IgD-negative memory B cell (primary cell): ENCODE data around the gene CST11. TPM values are rescaled to one million over a fixed set of nuclear protein-coding genes. Genes with fewer than 3 reads are reported as not detected.
"Not testable (repeated sequence)": the region's sequence is repeated elsewhere in the genome, so short reads cannot be mapped to it uniquely, and the experiment has no call there.

ENCODE experiments used
- H3K27ac Mint-ChIP-seq, 3 donors: one replicate each; pipeline ENCODE4 v1.8.0; 2020 to 2022; ENCODE audit warnings: mild to moderate bottlenecking in 3 of 3, mixed read lengths in 3 of 3, moderate library complexity in 1 of 3
- H3K27me3 Mint-ChIP-seq: one replicate; pipeline ENCODE4 v1.8.0; 2021; ENCODE audit warnings: mixed read lengths
- H3K36me3 Mint-ChIP-seq: one replicate; pipeline ENCODE4 v1.8.0; 2020; ENCODE audit warnings: mild to moderate bottlenecking, mixed read lengths
- H3K4me1 Mint-ChIP-seq, 3 donors: one replicate each; pipeline ENCODE4 v1.8.0; 2020 to 2022; ENCODE audit warnings: mixed read lengths in 3 of 3, mild to moderate bottlenecking in 1 of 3
- H3K4me3 Mint-ChIP-seq, 4 donors: one replicate each; pipeline ENCODE4 v1.8.0; 2020 to 2022; ENCODE audit warnings: mild to moderate bottlenecking in 4 of 4, mixed read lengths in 4 of 4, moderate library complexity in 3 of 4
- H3K9me3 Mint-ChIP-seq, 3 donors: one replicate each; pipeline ENCODE4 v1.8.0; 2020 to 2021; ENCODE audit warnings: mixed read lengths in 3 of 3, mild to moderate bottlenecking in 1 of 3
- polyA plus RNA-seq: library from polyadenylated mRNA; unstranded; fragments of 300-500 nt; fragmentation: Illumina TruSeq; gene quantifications from one replicate; pipeline ENCODE4 v1.2.3, GENCODE V29; 2021

CST11 gene
- polyA plus RNA-seq, 1 donor from 2014 or later, result not detected

DNA sequence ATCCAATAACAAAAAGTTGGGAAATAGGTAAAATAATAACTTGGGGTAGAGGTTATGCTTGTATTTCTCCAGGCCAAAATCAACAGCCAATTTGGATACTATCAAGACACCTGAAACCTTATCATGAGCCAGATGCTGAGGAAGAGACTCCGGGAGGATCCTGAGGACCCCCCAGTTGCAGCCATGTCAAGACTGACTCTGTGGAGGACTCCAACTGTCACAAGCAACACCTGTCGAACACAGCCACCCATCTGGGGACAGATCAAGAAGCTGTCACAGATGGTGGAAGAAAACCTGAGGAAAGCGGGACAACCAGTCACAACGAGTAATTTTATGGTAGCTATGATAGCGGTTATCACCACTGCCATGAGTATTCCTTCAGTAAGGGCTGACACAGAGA, 19.6 kb upstream of the CST11 start:
- not testable (repeated sequence) for H3K27ac Mint-ChIP-seq, H3K4me1 Mint-ChIP-seq, H3K27me3 Mint-ChIP-seq, H3K4me3 Mint-ChIP-seq, H3K36me3 Mint-ChIP-seq
- H3K9me3 Mint-ChIP-seq, result peaks cover 2 to 10% (median 3%) of the 10 kb centered on the region in 3 donors

- Mint-ChIP-seq H3K27ac (peak overlapping the region in 1 of 3 donors; percentile 31), H3K9me3 (peaks cover 11 to 27% (median 13%) of the 10 kb centered on the region in 3 donors)
- H3K27me3 Mint-ChIP-seq, H3K36me3 Mint-ChIP-seq, H3K4me1 Mint-ChIP-seq, H3K4me3 Mint-ChIP-seq: not testable (repeated sequence)
Observed at GRCh38 chr20:23466961-23467360, 14.3 kb upstream of the CST11 start.

GRCh38 chr20:23461180-23461579, 8.5 kb upstream of the CST11 start:
- peaks cover 6 to 8% (median 6%) of the 10 kb centered on the region in 3 donors for H3K9me3 Mint-ChIP-seq

GRCh38 chr20:23459461-23460150, 6.9 kb upstream of the CST11 start:
- Mint-ChIP-seq H3K9me3 (peaks cover 0 to 8% (median 3%) of the 10 kb centered on the region in 3 donors), H3K36me3 (peaks cover 5% of the 10 kb centered on the region), H3K27ac (peak overlapping the region in 1 of 3 donors; percentile 57), H3K27me3 (peaks cover 12% of the 10 kb centered on the region), H3K4me1 (peaks cover 0 to 3% (median 0%) of the 10 kb centered on the region in 3 donors), H3K4me3 (no peak overlapping the region)

More at GRCh38 chr20:23461180-23461579, 8.5 kb upstream of the CST11 start:
- H3K27me3 Mint-ChIP-seq, result peaks cover 12% of the 10 kb centered on the region
- no peak overlapping the region for H3K4me3 Mint-ChIP-seq
- peaks cover 2% of the 10 kb centered on the region for H3K36me3 Mint-ChIP-seq
- no peaks in the 10 kb centered on the region for H3K4me1 Mint-ChIP-seq
- no peak overlapping the region for H3K27ac Mint-ChIP-seq

- H3K9me3 Mint-ChIP-seq, result peaks cover 0 to 1% (median 0%) of the 10 kb centered on the region in 3 donors
- H3K4me1 Mint-ChIP-seq, result peaks cover 0 to 3% (median 0%) of the 10 kb centered on the region in 3 donors
- H3K4me3 Mint-ChIP-seq, result peak overlapping the region in 1 of 4 donors; percentile 25
- H3K27ac Mint-ChIP-seq, result no peak overlapping the region
- H3K36me3 Mint-ChIP-seq, result peaks cover 2% of the 10 kb centered on the region
- peaks cover 9% of the 10 kb centered on the region for H3K27me3 Mint-ChIP-seq
Observed at GRCh38 chr20:23456873-23457272, 4.2 kb upstream of the CST11 start.

GRCh38 chr20:23456409-23456808, 3.7 kb upstream of the CST11 start:
- Mint-ChIP-seq H3K36me3 (peaks cover 2% of the 10 kb centered on the region), H3K27me3 (peaks cover 9% of the 10 kb centered on the region), H3K9me3 (no peaks in the 10 kb centered on the region), H3K27ac (peak overlapping the region in 1 of 3 donors; percentile 17), H3K4me3 (peak overlapping the region in 1 of 4 donors; percentile 43), H3K4me1 (peaks cover 0 to 3% (median 0%) of the 10 kb centered on the region in 3 donors)

GRCh38 chr20:23455639-23456038, 3.0 kb upstream of the CST11 start:
- Mint-ChIP-seq H3K27me3 (peaks cover 9% of the 10 kb centered on the region), H3K36me3 (peaks cover 2% of the 10 kb centered on the region), H3K9me3 (no peaks in the 10 kb centered on the region), H3K27ac (no peak overlapping the region), H3K4me3 (no peak overlapping the region), H3K4me1 (peaks cover 0 to 3% (median 0%) of the 10 kb centered on the region in 3 donors)

DNA sequence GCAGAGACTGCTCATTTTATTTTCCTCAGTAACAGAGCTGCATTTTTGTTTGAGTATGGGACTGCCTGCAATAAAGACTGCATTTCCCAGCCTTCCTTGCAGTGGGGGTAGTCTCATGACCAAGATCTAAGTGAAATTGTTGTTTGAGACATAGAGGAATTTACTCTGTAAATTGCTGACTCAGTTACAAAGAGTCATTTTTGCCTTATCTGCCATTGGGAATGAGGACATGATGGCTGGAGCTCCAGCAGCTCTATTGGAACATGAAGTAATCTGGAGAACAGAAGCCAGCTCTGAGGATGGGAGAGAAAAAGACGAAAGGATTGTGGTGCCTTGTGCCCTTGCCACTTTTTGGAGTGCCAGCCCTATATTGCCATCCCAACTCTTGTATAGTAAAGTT, 2.1 kb upstream of the CST11 start:
- Mint-ChIP-seq H3K27me3 (peaks cover 9% of the 10 kb centered on the region), H3K9me3 (no peaks in the 10 kb centered on the region), H3K27ac (peak overlapping the region in 1 of 3 donors; percentile 7), H3K4me3 (no peak overlapping the region), H3K36me3 (peaks cover 2% of the 10 kb centered on the region), H3K4me1 (peaks cover 0 to 3% (median 0%) of the 10 kb centered on the region in 3 donors)

GRCh38 chr20:23453549-23454543, 1.2 kb upstream of the CST11 start:
- Mint-ChIP-seq H3K27me3 (peaks cover 6% of the 10 kb centered on the region), H3K9me3 (no peaks in the 10 kb centered on the region), H3K4me3 (no peak overlapping the region), H3K27ac (no peak overlapping the region), H3K4me1 (peaks cover 0 to 3% (median 0%) of the 10 kb centered on the region in 3 donors), H3K36me3 (peaks cover 2% of the 10 kb centered on the region)

DNA sequence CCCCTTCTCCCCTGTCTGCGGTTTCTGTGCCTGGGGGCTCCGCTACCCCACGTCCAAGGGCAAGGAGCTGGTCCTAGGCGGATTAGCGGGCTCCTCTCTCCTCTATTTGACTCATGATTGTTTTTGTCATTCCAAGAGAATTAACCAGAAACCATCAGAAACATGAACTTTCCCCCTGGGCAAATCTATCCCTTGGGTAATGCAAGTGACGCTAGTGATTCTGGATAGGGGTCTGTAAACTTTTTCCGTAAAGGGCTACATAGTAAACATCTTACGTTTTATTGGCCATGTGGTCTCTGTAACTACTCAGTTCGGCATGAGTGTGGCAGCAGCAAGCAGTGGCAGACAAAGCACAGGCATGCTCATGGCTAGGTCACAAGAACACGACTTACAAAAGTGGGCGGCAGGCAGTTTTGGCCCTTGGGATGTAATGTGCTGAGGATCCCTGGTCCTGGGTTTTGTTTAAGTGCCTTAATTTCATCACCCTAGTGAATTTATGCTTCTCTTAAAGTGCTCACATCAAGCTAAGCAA, 654 bp downstream of the CST11 start:
- Mint-ChIP-seq H3K4me3 (no peak overlapping the region), H3K27ac (no peak overlapping the region)

DNA sequence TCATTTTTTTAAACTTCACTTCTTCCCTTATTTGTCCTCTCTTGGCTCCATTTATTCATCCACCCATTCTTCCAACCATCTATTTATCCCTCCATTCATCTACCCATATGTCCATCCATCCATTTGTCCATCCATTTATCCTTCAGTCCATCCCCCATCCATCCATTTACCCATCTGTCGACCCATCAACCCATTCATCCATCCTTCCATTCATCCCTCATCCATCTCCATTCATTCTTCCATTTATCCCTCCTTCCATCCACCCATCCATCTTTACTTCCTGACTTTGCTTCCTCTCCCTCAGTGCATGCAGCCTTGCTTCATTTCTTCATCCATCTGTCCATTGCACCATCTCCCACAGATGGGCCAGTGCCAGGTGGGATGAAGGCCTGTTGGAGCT, 1.8 kb downstream of the CST11 start:
- no peaks in the 10 kb centered on the region for H3K27me3 Mint-ChIP-seq
- no peaks in the 10 kb centered on the region for H3K9me3 Mint-ChIP-seq
- no peak overlapping the region for H3K4me3 Mint-ChIP-seq
- peaks cover 2% of the 10 kb centered on the region for H3K36me3 Mint-ChIP-seq
- H3K4me1 Mint-ChIP-seq, result peaks cover 0 to 1% (median 0%) of the 10 kb centered on the region in 3 donors
- H3K27ac Mint-ChIP-seq, result no peak overlapping the region

More for the DNA sequence above, 654 bp downstream of the CST11 start:
- Mint-ChIP-seq H3K4me1 (peaks cover 0 to 3% (median 0%) of the 10 kb centered on the region in 3 donors), H3K27me3 (peaks cover 2% of the 10 kb centered on the region), H3K9me3 (no peaks in the 10 kb centered on the region), H3K36me3 (peaks cover 2% of the 10 kb centered on the region)

DNA sequence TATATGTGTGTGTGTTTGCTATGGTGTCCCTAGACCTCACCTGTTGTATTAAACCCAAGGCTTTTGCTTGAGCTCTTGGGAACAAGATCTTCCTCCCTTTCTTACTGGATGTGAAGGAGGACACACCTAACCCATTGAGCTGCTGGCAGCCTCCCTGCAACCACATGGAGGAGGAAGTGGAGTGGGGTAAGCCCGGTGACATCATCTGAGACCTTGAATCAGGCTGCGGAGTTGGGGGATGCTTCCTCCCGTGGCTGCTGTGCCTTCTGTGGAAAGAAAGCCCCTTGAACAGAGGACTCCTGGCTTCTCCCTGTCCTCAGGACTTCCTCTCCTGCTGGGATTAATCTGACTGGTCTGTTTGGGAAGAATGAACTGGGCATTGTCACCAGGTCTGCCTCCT, 3.3 kb downstream of the CST11 start:
- Mint-ChIP-seq H3K27ac (no peak overlapping the region), H3K9me3 (no peaks in the 10 kb centered on the region), H3K4me3 (no peak overlapping the region), H3K4me1 (no peaks in the 10 kb centered on the region), H3K27me3 (no peaks in the 10 kb centered on the region), H3K36me3 (no peaks in the 10 kb centered on the region)

DNA sequence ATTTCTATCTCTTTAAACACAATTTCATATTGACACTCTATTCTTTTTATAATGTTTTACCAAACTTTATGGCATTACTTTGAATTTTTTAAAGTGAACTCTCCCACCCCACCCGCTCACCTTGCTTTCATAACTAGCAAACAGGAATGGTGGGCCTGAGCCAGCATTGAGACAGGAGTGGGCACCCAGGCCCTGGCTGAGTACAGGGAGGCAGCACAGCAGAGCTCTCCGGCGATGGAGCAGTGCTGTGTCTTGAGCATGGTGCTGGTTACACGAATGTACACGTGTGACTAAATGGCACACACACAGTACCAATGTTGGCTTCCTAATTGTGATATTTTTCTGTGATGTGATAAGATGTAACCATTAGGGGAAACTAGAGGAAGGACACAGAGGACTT, 4.5 kb downstream of the CST11 start:
- H3K36me3 Mint-ChIP-seq, result no peaks in the 10 kb centered on the region
- H3K4me1 Mint-ChIP-seq, result no peaks in the 10 kb centered on the region
- H3K9me3 Mint-ChIP-seq, result no peaks in the 10 kb centered on the region
- H3K4me3 Mint-ChIP-seq, result no peak overlapping the region
- no peaks in the 10 kb centered on the region for H3K27me3 Mint-ChIP-seq
- no peak overlapping the region for H3K27ac Mint-ChIP-seq

- Mint-ChIP-seq H3K27ac (no peak overlapping the region), H3K36me3 (no peaks in the 10 kb centered on the region), H3K4me1 (no peaks in the 10 kb centered on the region)
Observed at GRCh38 chr20:23446505-23446904, 6.2 kb downstream of the CST11 start.

More at GRCh38 chr20:23446505-23446904, 6.2 kb downstream of the CST11 start:
- Mint-ChIP-seq H3K27me3 (peaks cover 2% of the 10 kb centered on the region), H3K9me3 (no peaks in the 10 kb centered on the region), H3K4me3 (no peak overlapping the region)
